GM19099 (cell line): ENCODE data around the gene CDH26.

ENCODE experiments used
- POLR2A ChIP-seq: IDR thresholded peaks from 3 replicates; pipeline ENCODE4 v1.6.1; 2011; ENCODE audit warnings: low read depth; ENCODE audit not compliant: insufficient read length; ENCODE audit errors: extremely low read depth

Gene CDH26

GRCh38 chr20:59954718-59955117, 3.5 kb upstream of the CDH26 start:
- no peak for TF ChIP-seq POLR2A

DNA sequence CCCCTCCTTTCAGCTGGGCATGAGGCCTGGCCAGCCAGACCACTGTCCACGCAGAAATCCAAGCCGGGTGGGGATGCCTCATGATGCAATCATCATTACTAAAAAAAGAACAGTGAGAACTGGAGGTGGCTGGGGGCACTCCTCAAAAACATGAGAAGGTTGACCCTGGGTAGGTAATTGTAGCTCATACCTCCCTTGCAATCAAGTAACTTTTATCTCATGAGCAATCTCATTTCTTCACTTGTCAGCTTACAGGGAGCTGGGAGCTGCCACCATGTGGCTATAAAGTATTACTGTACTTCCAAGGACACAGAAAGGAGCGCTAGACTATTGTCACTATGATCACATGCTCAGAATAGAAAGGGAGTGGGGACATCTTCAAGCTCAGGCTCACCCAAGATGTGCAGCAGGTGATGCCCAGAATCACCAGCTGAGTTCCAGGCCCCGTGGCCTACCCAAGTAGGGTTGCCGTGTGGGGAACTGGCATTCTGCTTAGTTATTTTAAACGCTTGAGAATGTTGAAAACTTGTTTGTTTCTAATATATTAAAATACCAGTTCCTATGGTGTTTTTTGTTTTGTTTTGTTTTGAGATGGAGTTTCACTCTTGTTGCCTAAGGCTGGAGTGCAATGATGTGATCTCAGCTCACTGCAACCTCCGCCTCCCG, 3.0 kb upstream of the CDH26 start:
- TF ChIP-seq POLR2A: no peak

GRCh38 chr20:59958626-59959025, 403 bp downstream of the CDH26 start:
- TF ChIP-seq POLR2A: no peak

DNA sequence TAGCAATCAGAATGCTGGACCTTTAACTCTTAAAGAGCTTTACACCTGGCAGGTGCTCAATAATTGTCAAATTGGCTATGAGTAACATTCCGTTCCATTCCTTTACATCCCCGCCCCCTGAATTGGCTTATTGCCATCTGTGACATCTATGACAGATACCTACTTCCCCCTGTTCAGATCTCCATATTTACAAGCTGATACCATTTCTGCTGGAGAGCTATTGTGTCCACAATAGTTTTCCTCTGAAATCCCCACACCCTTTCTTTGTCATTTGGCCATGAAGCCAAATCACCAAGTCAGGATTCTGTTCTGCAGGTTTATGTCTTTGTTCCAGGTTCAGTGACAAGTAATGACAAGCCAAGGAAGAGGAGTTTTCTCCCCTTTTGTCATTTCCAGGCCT, 3.2 kb downstream of the CDH26 start:
- no peak for TF ChIP-seq POLR2A

- TF ChIP-seq POLR2A: no peak
Observed at GRCh38 chr20:59962155-59962554, 3.9 kb downstream of the CDH26 start.

GRCh38 chr20:59966428-59966827, 8.2 kb downstream of the CDH26 start:
- no peak for TF ChIP-seq POLR2A

GRCh38 chr20:59971428-59971827, 13.2 kb downstream of the CDH26 start:
- no peak for TF ChIP-seq POLR2A

GRCh38 chr20:59972037-59972801, 14.0 kb downstream of the CDH26 start:
- no peak for TF ChIP-seq POLR2A

GRCh38 chr20:59976156-59976782, 18.0 kb downstream of the CDH26 start:
- no peak for TF ChIP-seq POLR2A

GRCh38 chr20:59977086-59977485, 18.9 kb downstream of the CDH26 start:
- TF ChIP-seq POLR2A: no peak

DNA sequence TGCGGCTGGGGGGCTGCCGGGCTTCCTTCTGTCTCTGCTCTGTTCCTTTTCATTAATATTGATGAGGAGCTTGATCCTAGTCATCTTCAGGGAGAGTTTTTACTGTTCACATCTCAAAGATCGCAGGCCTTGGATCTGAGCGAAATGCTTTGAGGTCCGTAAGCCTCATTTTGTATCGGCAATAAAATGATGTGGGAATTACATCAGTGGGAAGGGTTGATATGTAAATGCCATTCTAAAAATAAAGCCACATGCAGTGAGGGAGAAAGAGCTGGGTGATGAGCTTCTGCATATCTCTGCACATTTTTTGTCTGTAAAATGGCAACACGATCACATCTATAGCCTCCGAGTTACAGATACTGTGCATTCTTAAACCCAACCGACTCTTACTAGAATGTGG, 24.9 kb downstream of the CDH26 start:
- no peak for TF ChIP-seq POLR2A

GRCh38 chr20:59984541-59984940, 26.3 kb downstream of the CDH26 start:
- no peak for TF ChIP-seq POLR2A

DNA sequence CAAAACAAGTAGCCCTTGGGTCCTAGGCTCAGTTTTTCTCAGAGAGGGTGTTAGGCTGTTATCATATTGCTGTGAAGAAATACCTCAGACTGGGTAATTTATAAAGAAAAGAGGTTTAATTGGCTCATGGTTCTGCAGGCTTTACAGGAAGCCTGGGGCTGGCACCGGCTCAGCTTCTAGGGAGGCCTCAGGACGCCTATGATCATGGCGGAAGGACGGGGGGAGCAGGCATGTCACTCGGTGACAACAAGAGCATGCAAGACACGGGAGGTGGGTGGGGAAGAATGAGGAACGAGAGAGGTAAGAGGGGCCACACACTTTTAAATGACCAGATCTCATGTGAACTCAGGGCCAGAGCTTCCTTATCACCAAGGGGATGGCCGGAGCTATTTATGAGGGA, 26.9 kb downstream of the CDH26 start:
- no peak for TF ChIP-seq POLR2A

DNA sequence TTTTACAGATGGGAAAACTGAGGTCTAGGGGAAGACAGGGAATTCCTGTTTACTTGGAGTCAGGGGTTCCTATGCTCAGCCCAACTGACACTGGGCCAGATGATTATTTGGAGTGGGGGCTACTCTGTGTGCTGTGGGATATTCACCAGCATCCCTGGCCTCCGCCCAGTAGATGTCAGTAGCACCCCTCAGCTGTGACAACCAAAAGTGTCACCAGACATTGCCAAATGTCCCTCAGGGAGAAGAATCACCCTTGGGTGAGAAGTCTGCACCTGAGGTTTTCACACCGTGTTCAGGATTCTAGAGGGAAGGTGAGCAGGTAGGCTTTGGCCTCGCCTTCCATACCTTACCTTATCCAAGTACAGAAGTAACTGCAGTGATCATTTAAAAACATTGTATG, 27.6 kb downstream of the CDH26 start:
- TF ChIP-seq POLR2A: no peak

DNA sequence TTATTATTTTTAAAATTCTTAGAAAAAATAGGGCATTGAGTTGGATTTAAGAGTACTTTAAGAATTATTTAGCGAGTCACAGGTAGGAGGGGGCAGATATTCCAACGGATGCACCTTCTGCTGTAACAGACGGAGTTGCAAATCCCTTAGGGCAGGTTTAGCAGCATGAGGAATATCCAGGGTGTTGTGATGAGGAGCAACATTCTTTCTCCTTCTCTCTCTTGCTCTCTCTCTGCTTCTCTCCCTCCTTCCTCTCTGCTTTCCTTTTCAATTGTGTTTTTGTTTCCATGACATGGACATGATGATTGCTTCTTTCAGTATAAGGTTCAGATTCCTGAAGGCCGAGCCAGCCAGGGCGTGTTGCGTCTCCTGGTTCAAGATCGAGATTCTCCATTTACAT, 28.9 kb downstream of the CDH26 start:
- TF ChIP-seq POLR2A: no peak

GRCh38 chr20:59988141-59988540, 29.9 kb downstream of the CDH26 start:
- TF ChIP-seq POLR2A: no peak
